H1 (cell line): Measurements from ENCODE around the gene PLAC1. TPM values are rescaled to one million over a fixed set of nuclear protein-coding genes. Genes with fewer than 3 reads are reported as not detected.

Experiments used
- CTCF ChIA-PET: fragments of 300-600 bp; sonication (Branson Sonifier 250); formaldehyde crosslinking; loops from one replicate; lab custom pipeline; 2021; ENCODE audit not compliant: partially characterized antibody; lab: Charles Lee
- POLR2A ChIA-PET: fragments of 300-600 bp; sonication (Branson Sonifier 250); formaldehyde crosslinking; loops from one replicate; lab custom pipeline; 2021; ENCODE audit warnings: inconsistent platforms; ENCODE audit not compliant: partially characterized antibody; lab: Charles Lee
- DNase-seq, 2 experiments: peaks; one replicate each; pipeline versions ENCODE4 v3.0.0 to v3.0.0-alpha.2; 2010 to 2022; ENCODE audit warnings: low spot score in 2 of 2, low read depth in 1 of 2, mixed read lengths in 1 of 2
- FAIRE-seq: peaks from 2 replicates; lab custom pipeline; 2011; peaks lifted over from hg19 to GRCh38; lab: Jason Lieb, UNC
- H2AFZ ChIP-seq: 2 replicates; pipeline ENCODE4 v1.8.1; 2012; ENCODE audit warnings: low read length, inconsistent platforms
- H2AK5ac ChIP-seq: 2 replicates; pipeline ENCODE4 v1.6.1; 2013; ENCODE audit warnings: low read depth, low read length
- H2BK120ac ChIP-seq: replicated peaks from 2 replicates; pipeline ENCODE3; 2013; ENCODE audit warnings: low read depth, low read length, inconsistent platforms
- H2BK12ac ChIP-seq: 2 replicates; pipeline ENCODE4 v1.6.1; 2013; ENCODE audit warnings: low read depth, low read length
- H2BK15ac ChIP-seq: 2 replicates; pipeline ENCODE4 v1.6.1; 2013; ENCODE audit warnings: low read length
- H2BK20ac ChIP-seq: 2 replicates; pipeline ENCODE4 v1.6.1; 2013; ENCODE audit warnings: low read length
- H2BK5ac ChIP-seq: 2 replicates; pipeline ENCODE4 v1.6.1; 2013; ENCODE audit warnings: low read depth, low read length
- H3K14ac ChIP-seq: 2 replicates; pipeline ENCODE4 v1.6.1; 2013; ENCODE audit warnings: inconsistent platforms; ENCODE audit not compliant: insufficient read length
- H3K18ac ChIP-seq: 2 replicates; pipeline ENCODE4 v1.6.1; 2013; ENCODE audit warnings: low read length; ENCODE audit errors: extremely low read depth
- H3K23ac ChIP-seq: 2 replicates; pipeline ENCODE4 v1.6.1; 2013; ENCODE audit warnings: inconsistent platforms; ENCODE audit not compliant: insufficient read length
- H3K23me2 ChIP-seq: 2 replicates; pipeline ENCODE4 v1.6.1; 2013; ENCODE audit warnings: low read depth, low read length
- H3K27ac ChIP-seq: 2 replicates; pipeline ENCODE4 v1.6.1; 2011; ENCODE audit warnings: low read depth, low read length, inconsistent platforms
- H3K27me3 ChIP-seq, 4 experiments: replicated peaks in 1 of 4; 1 replicate in 1 of 4; 2 replicates in 3 of 4; pipeline versions ENCODE4 v1.6.1 to v1.8.1; 2011 to 2013; ENCODE audit warnings: low read length in 3 of 4, mild to moderate bottlenecking in 3 of 4, inconsistent platforms in 2 of 4, mixed read lengths in 2 of 4, moderate library complexity in 1 of 4; ENCODE audit not compliant: control insufficient read depth in 3 of 4, insufficient read depth in 3 of 4; ENCODE audit errors: extremely low read depth in 1 of 4
- H3K36me3 ChIP-seq, 4 experiments: 2 replicates each; pipeline versions ENCODE4 v1.6.1 to v1.8.1; 2011 to 2013; ENCODE audit warnings: mild to moderate bottlenecking in 4 of 4, low read length in 3 of 4, moderate library complexity in 2 of 4, control low read depth in 1 of 4, inconsistent platforms in 1 of 4; ENCODE audit not compliant: insufficient read depth in 4 of 4, control insufficient read depth in 2 of 4
- H3K4ac ChIP-seq: replicated peaks from 2 replicates; pipeline ENCODE3; 2013; ENCODE audit warnings: low read length, low read depth, mixed read lengths, inconsistent platforms; ENCODE audit not compliant: insufficient read length
- H3K4me1 ChIP-seq, 4 experiments: replicated peaks in 1 of 4; 1 replicate in 1 of 4; 2 replicates in 3 of 4; pipeline versions ENCODE4 v1.6.1 to v1.8.1; 2011 to 2013; ENCODE audit warnings: low read length in 3 of 4, inconsistent platforms in 2 of 4, mixed read lengths in 1 of 4; ENCODE audit not compliant: insufficient read depth in 4 of 4, control insufficient read depth in 3 of 4
- H3K4me2 ChIP-seq, 2 experiments: 2 replicates each; pipeline versions ENCODE4 v1.6.1 to v1.8.1; 2011 to 2013; ENCODE audit warnings: low read depth in 2 of 2, low read length in 2 of 2, control low read depth in 1 of 2, inconsistent platforms in 1 of 2, mild to moderate bottlenecking in 1 of 2; ENCODE audit not compliant: insufficient read depth in 1 of 2
- H3K4me3 ChIP-seq, 4 experiments: fragments of 200-600, 300-600 bp in 1 of 4; sonication (generic), shearing (Covaris generic), sonication (Bioruptor Twin) in 1 of 4; 2 replicates each; pipeline versions ENCODE4 v1.5.1 to v1.8.1; 2011 to 2016; ENCODE audit warnings: low read length in 4 of 4, low read depth in 3 of 4, control low read depth in 2 of 4, inconsistent platforms in 2 of 4, mild to moderate bottlenecking in 2 of 4, mixed read lengths in 1 of 4, moderate library complexity in 1 of 4; ENCODE audit not compliant: insufficient read depth in 2 of 4; ENCODE audit errors: extremely low read depth in 1 of 4
- H3K56ac ChIP-seq: replicated peaks from 2 replicates; pipeline ENCODE3; 2013; ENCODE audit warnings: low read depth, mild to moderate bottlenecking, mixed read lengths, low read length, inconsistent platforms; ENCODE audit not compliant: insufficient read length
- H3K79me1 ChIP-seq: 2 replicates; pipeline ENCODE4 v1.6.1; 2013; ENCODE audit warnings: low read depth, low read length, control low read depth
- H3K79me2 ChIP-seq, 2 experiments: 2 replicates each; pipeline versions ENCODE4 v1.6.1 to v1.8.1; 2012 to 2013; ENCODE audit warnings: low read length in 2 of 2, mild to moderate bottlenecking in 2 of 2, inconsistent platforms in 1 of 2; ENCODE audit not compliant: insufficient read depth in 2 of 2, control insufficient read depth in 1 of 2
- H3K9ac ChIP-seq, 4 experiments: replicated peaks in 1 of 4; 1 replicate in 1 of 4; 2 replicates in 3 of 4; pipeline versions ENCODE4 v1.6.1 to v1.8.1; 2011 to 2013; ENCODE audit warnings: low read depth in 3 of 4, low read length in 3 of 4, control low read depth in 2 of 4, mild to moderate bottlenecking in 2 of 4, moderate library complexity in 2 of 4, inconsistent platforms in 1 of 4; ENCODE audit errors: extremely low read depth in 1 of 4
- H3K9me3 ChIP-seq, 2 experiments: 2 replicates each; pipeline versions ENCODE4 v1.6.1 to v1.8.1; 2012 to 2013; ENCODE audit warnings: mild to moderate bottlenecking in 2 of 2, moderate library complexity in 2 of 2, control low read depth in 1 of 2, inconsistent platforms in 1 of 2, low read depth in 1 of 2, low read length in 1 of 2, mixed read lengths in 1 of 2; ENCODE audit not compliant: insufficient read depth in 2 of 2
- H4K20me1 ChIP-seq, 2 experiments: replicated peaks in 1 of 2; 2 replicates each; pipeline versions ENCODE3 to v1.8.1; 2011 to 2013; ENCODE audit warnings: inconsistent platforms in 2 of 2, low read length in 2 of 2, mild to moderate bottlenecking in 1 of 2; ENCODE audit not compliant: insufficient read depth in 2 of 2, control insufficient read depth in 1 of 2
- H4K5ac ChIP-seq: 2 replicates; pipeline ENCODE4 v1.6.1; 2013; ENCODE audit warnings: low read length, low read depth, mixed read lengths, inconsistent platforms; ENCODE audit not compliant: insufficient read length
- H4K8ac ChIP-seq: 2 replicates; pipeline ENCODE4 v1.8.0; 2013; ENCODE audit warnings: mild to moderate bottlenecking, moderate library complexity, low read length, inconsistent platforms; ENCODE audit not compliant: insufficient read depth; ENCODE audit errors: extremely low read depth
- H4K91ac ChIP-seq: replicated peaks from 2 replicates; pipeline ENCODE3; 2013; ENCODE audit warnings: low read length, mixed read lengths, inconsistent platforms; ENCODE audit not compliant: insufficient read length
- CHD1 ChIP-seq: IDR thresholded peaks from 2 replicates; pipeline ENCODE4 v1.6.1; 2012; ENCODE audit warnings: low read depth, low read length, improper control_type of control experiment
- CHD2 ChIP-seq: IDR thresholded peaks from 2 replicates; pipeline ENCODE4 v1.6.1; 2012; ENCODE audit warnings: low read length, improper control_type of control experiment
- CTCF ChIP-seq, 3 experiments: IDR thresholded peaks; 1 replicate in 2 of 3; 2 replicates in 1 of 3; pipeline versions ENCODE4 v1.5.1 to v1.6.1; 2011; ENCODE audit warnings: low read length in 3 of 3, mild to moderate bottlenecking in 3 of 3, inconsistent platforms in 2 of 3, low read depth in 1 of 3, moderate library complexity in 1 of 3; ENCODE audit not compliant: insufficient read depth in 1 of 3; ENCODE audit errors: control extremely low read depth in 1 of 3
- EGR1 ChIP-seq: IDR thresholded peaks from 2 replicates; pipeline ENCODE4 v1.6.1; 2011; ENCODE audit warnings: low read depth, low read length, borderline replicate concordance
- EZH2 ChIP-seq: fragments of 200-600 bp; sonication (generic); IDR thresholded peaks from 2 replicates; pipeline ENCODE4 v1.7.1; 2012; ENCODE audit warnings: low read depth, mild to moderate bottlenecking, moderate library complexity, low read length, inconsistent platforms; ENCODE audit not compliant: severe bottlenecking
- RBBP5 ChIP-seq: IDR thresholded peaks from 2 replicates; pipeline ENCODE4 v1.7.1; 2012; ENCODE audit warnings: low read depth, mild to moderate bottlenecking, inconsistent platforms, low read length, moderate library complexity, borderline replicate concordance
- SIRT6 ChIP-seq: IDR thresholded peaks from one replicate; pipeline ENCODE4 v1.7.1; 2012; ENCODE audit warnings: low read length, inconsistent platforms
- SIX5 ChIP-seq: IDR thresholded peaks from 2 replicates; pipeline ENCODE4 v1.6.1; 2011; ENCODE audit warnings: mild to moderate bottlenecking, low read depth, low read length
- SUZ12 ChIP-seq: fragments of 200-600 bp; sonication (generic); IDR thresholded peaks from 2 replicates; pipeline ENCODE4 v1.6.1; 2012; ENCODE audit warnings: mild to moderate bottlenecking, inconsistent platforms, low read length, moderate library complexity, mixed read lengths
- TBP ChIP-seq: IDR thresholded peaks from 2 replicates; pipeline ENCODE4 v1.6.1; 2011; ENCODE audit warnings: low read depth, low read length, improper control_type of control experiment
- WGBS, 2 experiments: shearing (Covaris generic) in 1 of 2; methylation state at CpG; one replicate each; pipeline versions ENCODE4 v1.1.6 to v1.1.7; 2013 to 2015; ENCODE audit warnings: low lambda C conversion rate in 2 of 2, mixed read lengths in 2 of 2, inconsistent platforms in 1 of 2, low coverage in 1 of 2, missing lambda C conversion rate in 1 of 2; ENCODE audit not compliant: insufficient replicate concordance in 2 of 2, insufficient coverage in 1 of 2, insufficient read length in 1 of 2; ENCODE audit errors: extremely low coverage in 1 of 2, missing lambda C conversion rate in 1 of 2; 5-methylcytosine and 5-hydroxymethylcytosine counted together
- polyA plus RNA-seq, 7 experiments: library from polyadenylated mRNA; depleted of rRNA in 3 of 7; stranded (reverse) in 5 of 7; unstranded in 2 of 7; fragments of >200 nt in 5 of 7; fragments of 200-250 nt in 2 of 7; gene quantifications; 1 replicate in 5 of 7; 2 replicates in 1 of 7; 4 replicates in 1 of 7; pipeline versions ENCODE4 v1.2.1 to v1.2.3, GENCODE V29; 2011 to 2013; ENCODE audit warnings: missing spikeins in 2 of 7, mixed read lengths in 2 of 7
- total RNA-seq: library from RNA; stranded (reverse); fragmentation: NEBNext Ultra II Directional; extraction: Animal tissue kit (Norgen Biotek cat#: 25700); gene quantifications from 2 replicates; pipeline ENCODE4 v1.2.1, GENCODE V29; 2021

The PLAC1 gene
- total and polyA plus RNA-seq, 2 of the 8 experiments (the other 6 are each of a cell fraction or from before 2014, with no cell fraction given): 1.8 TPM; not detected in 1

- no peak overlapping the region; the same call in 1 of the 2 replicates for H2BK12ac ChIP-seq
- peaks cover 13 to 38% (median 30%) of the 10 kb centered on the region in 4 experiments for H3K27me3 ChIP-seq
- no peak overlapping the region for H4K91ac ChIP-seq
- no peak overlapping the region for H2AK5ac ChIP-seq
- WGBS, 2 experiments: 9% methylated on average over 21 of the region's 22 CpGs; no CpG with 5 or more reads in 1 of the 2 experiments
- H4K8ac ChIP-seq: no peak overlapping the region
- H2BK15ac ChIP-seq: no peak overlapping the region
- no peak overlapping the region for H2BK120ac ChIP-seq
- peaks cover 15% of the 10 kb centered on the region; the same call in 1 of the 2 replicates for H3K23me2 ChIP-seq
- H2BK20ac ChIP-seq: no peak overlapping the region
- H3K27ac ChIP-seq: no peak overlapping the region
- H4K5ac ChIP-seq: no peak overlapping the region
- no peak overlapping the region for H2BK5ac ChIP-seq
- FAIRE-seq (no peak), DNase-seq (no peak)
- no peak overlapping the region for H2AFZ ChIP-seq
- H3K4me3 ChIP-seq: peak overlapping the region; percentile 12 to 70 (median 34); a peak in 6 of 8 replicates
- H3K9ac ChIP-seq: no peak overlapping the region
- no peaks in the 10 kb centered on the region for H3K79me1 ChIP-seq
- no peak overlapping the region for H3K18ac ChIP-seq
- H3K4me2 ChIP-seq: peak overlapping the region; percentile 84 to 93
- no peak overlapping the region for H3K56ac ChIP-seq
- no peaks in the 10 kb centered on the region for H3K36me3 ChIP-seq
- CTCF ChIA-PET: interaction anchor here (0.6 to 1.2 kb wide), 3 partner anchors 27 to 219 kb away, joined by 3 to 4 read pairs (median 4); no protein-coding TSS in a partner anchor
- no peaks in the 10 kb centered on the region for H3K79me2 ChIP-seq
- no peak overlapping the region for H3K23ac ChIP-seq
- H4K20me1 ChIP-seq: no peaks in the 10 kb centered on the region
- no peaks in the 10 kb centered on the region for H3K9me3 ChIP-seq
- H3K4ac ChIP-seq: no peak overlapping the region
- no peak overlapping the region for H3K14ac ChIP-seq
- peaks cover 0 to 12% (median 4%) of the 10 kb centered on the region in 4 experiments; a peak in 5 of 7 replicates for H3K4me1 ChIP-seq
- POLR2A ChIA-PET: interaction anchor here (0.9 kb wide), 1 partner anchor 202 kb away, joined by 3 read pairs; no protein-coding TSS in a partner anchor
- no peak for TF ChIP-seq EGR1
- TF ChIP-seq SUZ12: peak; percentile 55
- no peak for TF ChIP-seq TBP
- no peak for TF ChIP-seq CHD2
- TF ChIP-seq CTCF (IDR thresholded peaks at IDR 0.05; ENCODE audit: control extremely low read depth in 1 of 3, insufficient read depth in 1 of 3, low read depth in 1 of 3, low read length in 3 of 3): no peak
- no peak for TF ChIP-seq SIX5
- no peak for TF ChIP-seq SIRT6
- no peak for TF ChIP-seq RBBP5
- no peak for TF ChIP-seq CHD1
- TF ChIP-seq EZH2: peak; percentile 57
These were observed 106.8 kb downstream of the PLAC1 start for GRCh38 chrX:134551376-134552048.
